Measurements from ENCODE around the gene SPACA9. TPM values are rescaled to one million over a fixed set of nuclear protein-coding genes. Genes with fewer than 3 reads are reported as not detected.

SPACA9 gene
- total and polyA plus RNA-seq, 10 of the 15 experiments (the other 5 are each of a cell fraction or from before 2014, with no cell fraction given) = 0.68 to 2.9 (median 1.0) TPM

DNA sequence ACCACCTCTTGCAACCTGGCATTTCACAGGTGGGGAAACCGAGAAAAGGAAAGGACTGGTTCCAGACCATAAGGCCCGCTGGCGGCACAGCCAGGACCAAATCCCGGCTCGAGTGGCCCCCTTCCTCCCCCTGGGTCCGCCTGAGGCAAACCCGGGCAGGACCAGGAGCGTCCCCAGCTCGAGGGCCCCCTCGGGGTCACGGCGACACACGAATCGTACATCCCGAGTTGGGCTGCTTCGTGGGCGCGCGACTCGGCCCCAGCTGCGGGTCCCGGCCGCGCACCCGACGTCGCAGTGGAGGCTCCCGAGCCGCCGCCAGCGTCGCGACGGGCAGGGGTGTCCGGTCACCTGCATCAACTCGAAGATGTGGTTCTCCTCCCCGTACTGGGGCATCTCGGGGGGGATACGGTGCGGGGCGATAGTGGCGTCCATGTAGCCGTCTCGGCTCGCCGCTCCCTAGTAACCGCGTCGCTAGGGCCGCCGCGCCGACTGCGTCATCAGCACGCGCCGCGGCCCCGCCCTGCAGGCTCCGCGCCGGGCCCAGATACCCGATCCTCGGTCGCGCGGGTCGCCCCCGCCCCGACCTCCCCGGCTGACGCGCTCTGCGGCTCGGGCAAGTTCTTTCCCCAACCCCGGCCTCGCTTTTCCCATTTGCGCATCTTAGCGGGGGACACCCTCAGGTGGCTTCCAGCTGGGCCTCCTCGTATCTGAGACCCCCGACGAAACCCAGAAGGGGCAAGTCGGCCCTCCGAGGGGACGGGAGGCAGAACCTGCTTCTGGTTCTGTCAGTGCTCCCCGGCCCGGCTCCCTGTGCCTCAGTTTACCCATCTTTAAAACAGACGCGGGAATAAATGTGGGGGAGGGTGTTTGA, 639 bp upstream of the SPACA9 start, which contains the start of gene AK8 (continued):
- TF ChIP-seq STAT1 (conservative IDR thresholded peaks at IDR 0.05) = peak; percentile 41; the same call in 1 of the 2 replicates
- peak; percentile 68; the same call in 1 of the 2 replicates for TF ChIP-seq YY1 (IDR thresholded peaks at IDR 0.05; ENCODE audit: low read depth, low read length)
- peak; percentile 70 for TF ChIP-seq POLR2A (IDR thresholded peaks at IDR 0.05; ENCODE audit: low read depth, low read length)
- TF ChIP-seq KLF5 (IDR thresholded peaks at IDR 0.05; ENCODE audit: partially characterized antibody) = no peak
- TF ChIP-seq, protein P1, sequence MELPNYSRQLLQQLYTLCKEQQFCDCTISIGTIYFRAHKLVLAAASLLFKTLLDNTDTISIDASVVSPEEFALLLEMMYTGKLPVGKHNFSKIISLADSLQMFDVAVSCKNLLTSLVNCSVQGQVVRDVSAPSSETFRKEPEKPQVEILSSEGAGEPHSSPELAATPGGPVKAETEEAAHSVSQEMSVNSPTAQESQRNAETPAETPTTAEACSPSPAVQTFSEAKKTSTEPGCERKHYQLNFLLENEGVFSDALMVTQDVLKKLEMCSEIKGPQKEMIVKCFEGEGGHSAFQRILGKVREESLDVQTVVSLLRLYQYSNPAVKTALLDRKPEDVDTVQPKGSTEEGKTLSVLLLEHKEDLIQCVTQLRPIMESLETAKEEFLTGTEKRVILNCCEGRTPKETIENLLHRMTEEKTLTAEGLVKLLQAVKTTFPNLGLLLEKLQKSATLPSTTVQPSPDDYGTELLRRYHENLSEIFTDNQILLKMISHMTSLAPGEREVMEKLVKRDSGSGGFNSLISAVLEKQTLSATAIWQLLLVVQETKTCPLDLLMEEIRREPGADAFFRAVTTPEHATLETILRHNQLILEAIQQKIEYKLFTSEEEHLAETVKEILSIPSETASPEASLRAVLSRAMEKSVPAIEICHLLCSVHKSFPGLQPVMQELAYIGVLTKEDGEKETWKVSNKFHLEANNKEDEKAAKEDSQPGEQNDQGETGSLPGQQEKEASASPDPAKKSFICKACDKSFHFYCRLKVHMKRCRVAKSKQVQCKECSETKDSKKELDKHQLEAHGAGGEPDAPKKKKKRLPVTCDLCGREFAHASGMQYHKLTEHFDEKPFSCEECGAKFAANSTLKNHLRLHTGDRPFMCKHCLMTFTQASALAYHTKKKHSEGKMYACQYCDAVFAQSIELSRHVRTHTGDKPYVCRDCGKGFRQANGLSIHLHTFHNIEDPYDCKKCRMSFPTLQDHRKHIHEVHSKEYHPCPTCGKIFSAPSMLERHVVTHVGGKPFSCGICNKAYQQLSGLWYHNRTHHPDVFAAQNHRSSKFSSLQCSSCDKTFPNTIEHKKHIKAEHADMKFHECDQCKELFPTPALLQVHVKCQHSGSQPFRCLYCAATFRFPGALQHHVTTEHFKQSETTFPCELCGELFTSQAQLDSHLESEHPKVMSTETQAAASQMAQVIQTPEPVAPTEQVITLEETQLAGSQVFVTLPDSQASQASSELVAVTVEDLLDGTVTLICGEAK (IDR thresholded peaks at IDR 0.05; ENCODE audit: borderline replicate concordance) = no peak
- TF ChIP-seq SP1 (IDR thresholded peaks at IDR 0.05; ENCODE audit: low read depth, low read length) = peak; percentile 81
- 0 out of 2 replicates have a peak, but pooled peaks have one; percentile 45 for TF ChIP-seq EED (IDR thresholded peaks at IDR 0.05; ENCODE audit: low read depth)
- TF ChIP-seq SMARCA5 (IDR thresholded peaks at IDR 0.05) = peak; percentile 96
- TF ChIP-seq EGR1 (IDR thresholded peaks at IDR 0.05; ENCODE audit: borderline replicate concordance in 1 of 2, low read depth in 2 of 2, low read length in 2 of 2) = peak in 1 of 2 experiments; percentile 70; a peak in 1 of 3 replicates
- no peak for TF ChIP-seq SMAD1 (IDR thresholded peaks at IDR 0.05; ENCODE audit: low read depth, partially characterized antibody)
- 0 out of 2 replicates have a peak, but pooled peaks have one; percentile 44 for TF ChIP-seq DPF2 (IDR thresholded peaks at IDR 0.05)
- TF ChIP-seq, protein P2, sequence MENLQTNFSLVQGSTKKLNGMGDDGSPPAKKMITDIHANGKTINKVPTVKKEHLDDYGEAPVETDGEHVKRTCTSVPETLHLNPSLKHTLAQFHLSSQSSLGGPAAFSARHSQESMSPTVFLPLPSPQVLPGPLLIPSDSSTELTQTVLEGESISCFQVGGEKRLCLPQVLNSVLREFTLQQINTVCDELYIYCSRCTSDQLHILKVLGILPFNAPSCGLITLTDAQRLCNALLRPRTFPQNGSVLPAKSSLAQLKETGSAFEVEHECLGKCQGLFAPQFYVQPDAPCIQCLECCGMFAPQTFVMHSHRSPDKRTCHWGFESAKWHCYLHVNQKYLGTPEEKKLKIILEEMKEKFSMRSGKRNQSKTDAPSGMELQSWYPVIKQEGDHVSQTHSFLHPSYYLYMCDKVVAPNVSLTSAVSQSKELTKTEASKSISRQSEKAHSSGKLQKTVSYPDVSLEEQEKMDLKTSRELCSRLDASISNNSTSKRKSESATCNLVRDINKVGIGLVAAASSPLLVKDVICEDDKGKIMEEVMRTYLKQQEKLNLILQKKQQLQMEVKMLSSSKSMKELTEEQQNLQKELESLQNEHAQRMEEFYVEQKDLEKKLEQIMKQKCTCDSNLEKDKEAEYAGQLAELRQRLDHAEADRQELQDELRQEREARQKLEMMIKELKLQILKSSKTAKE (IDR thresholded peaks at IDR 0.05; ENCODE audit: low read depth, poor library complexity, severe bottlenecking) = no peak
- TF ChIP-seq NR2F1 (conservative IDR thresholded peaks at IDR 0.05) = peak; percentile 70; the same call in 1 of the 2 replicates
- peak; percentile 77 for TF ChIP-seq RELA (IDR thresholded peaks at IDR 0.05; ENCODE audit: borderline replicate concordance, partially characterized antibody)
- TF ChIP-seq RFX5 (IDR thresholded peaks at IDR 0.05; ENCODE audit: low read depth, low read length) = peak; percentile 67; the same call in 1 of the 2 replicates
- TF ChIP-seq SMAD5 (IDR thresholded peaks at IDR 0.05; ENCODE audit: low read depth) = no peak
- TF ChIP-seq SIX5 (IDR thresholded peaks at IDR 0.05; ENCODE audit: low read depth, low read length, severe bottlenecking) = peak; percentile 24
- TF ChIP-seq CREB1 (IDR thresholded peaks at IDR 0.05; ENCODE audit: low read depth) = peak; percentile 98
- TF ChIP-seq LARP7 (IDR thresholded peaks at IDR 0.05) = peak; percentile 86
- TF ChIP-seq PAX5 (IDR thresholded peaks at IDR 0.05; ENCODE audit: borderline replicate concordance, low read depth, low read length) = peak; percentile 44; the same call in 1 of the 2 replicates
- TF ChIP-seq SREBF1 (IDR thresholded peaks at IDR 0.05; ENCODE audit: low read length) = no peak
- TF ChIP-seq MEF2B (IDR thresholded peaks at IDR 0.05; ENCODE audit: partially characterized antibody, poor library complexity, severe bottlenecking) = peak; percentile 17
- TF ChIP-seq MXI1 (IDR thresholded peaks at IDR 0.05; ENCODE audit: low read depth, low read length) = peak; percentile 61; the same call in 1 of the 2 replicates
- TF ChIP-seq, protein P3, sequence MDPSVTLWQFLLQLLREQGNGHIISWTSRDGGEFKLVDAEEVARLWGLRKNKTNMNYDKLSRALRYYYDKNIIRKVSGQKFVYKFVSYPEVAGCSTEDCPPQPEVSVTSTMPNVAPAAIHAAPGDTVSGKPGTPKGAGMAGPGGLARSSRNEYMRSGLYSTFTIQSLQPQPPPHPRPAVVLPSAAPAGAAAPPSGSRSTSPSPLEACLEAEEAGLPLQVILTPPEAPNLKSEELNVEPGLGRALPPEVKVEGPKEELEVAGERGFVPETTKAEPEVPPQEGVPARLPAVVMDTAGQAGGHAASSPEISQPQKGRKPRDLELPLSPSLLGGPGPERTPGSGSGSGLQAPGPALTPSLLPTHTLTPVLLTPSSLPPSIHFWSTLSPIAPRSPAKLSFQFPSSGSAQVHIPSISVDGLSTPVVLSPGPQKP (IDR thresholded peaks at IDR 0.05; ENCODE audit: low read depth, low read length) = 0 out of 2 replicates have a peak, but pooled peaks have one; percentile 41

All from GM12878 (cell line).